ENCODE results near the gene IGSF21. TPM values are rescaled to one million over a fixed set of nuclear protein-coding genes. Genes with fewer than 3 reads are reported as not detected.

IGSF21 gene
- total RNA-seq, 1 donor from 2014 or later: 0.10 TPM

- no peak for DNase-seq
These were observed 122.0 kb downstream of the IGSF21 start for GRCh38 chr1:18229625-18230024.

GRCh38 chr1:18230321-18230720, 122.7 kb downstream of the IGSF21 start:
- DNase-seq: no peak

- no peak for DNase-seq
These were observed 123.2 kb downstream of the IGSF21 start for GRCh38 chr1:18230840-18231239.

- DNase-seq: no peak
These were observed 124.5 kb downstream of the IGSF21 start for GRCh38 chr1:18232052-18232451.

- DNase-seq: no peak
These were observed 125.7 kb downstream of the IGSF21 start for GRCh38 chr1:18233176-18233864.

GRCh38 chr1:18234790-18235242, 127.2 kb downstream of the IGSF21 start:
- no peak for DNase-seq

- no peak for DNase-seq
These were observed 129.8 kb downstream of the IGSF21 start for GRCh38 chr1:18237371-18237770.

- DNase-seq: no peak
These were observed 130.6 kb downstream of the IGSF21 start for GRCh38 chr1:18238190-18238589.

GRCh38 chr1:18239671-18240070, 132.1 kb downstream of the IGSF21 start:
- no peak for DNase-seq

- no peak for DNase-seq
These were observed 133.3 kb downstream of the IGSF21 start for GRCh38 chr1:18240906-18241305.

- DNase-seq: no peak
These were observed 134.3 kb downstream of the IGSF21 start for GRCh38 chr1:18241891-18242290.

GRCh38 chr1:18243503-18244175, 136.0 kb downstream of the IGSF21 start:
- DNase-seq: no peak

- no peak for DNase-seq
These were observed 137.2 kb downstream of the IGSF21 start for GRCh38 chr1:18244762-18245161.

- DNase-seq: no peak
These were observed 138.0 kb downstream of the IGSF21 start for GRCh38 chr1:18245647-18246046.

- no peak for DNase-seq
These were observed 138.9 kb downstream of the IGSF21 start for GRCh38 chr1:18246543-18246942.

- DNase-seq: no peak
These were observed 139.6 kb downstream of the IGSF21 start for GRCh38 chr1:18247151-18247550.

GRCh38 chr1:18249631-18250030, 142.0 kb downstream of the IGSF21 start:
- DNase-seq: no peak

GRCh38 chr1:18253093-18253492, 145.5 kb downstream of the IGSF21 start:
- no peak for DNase-seq

- DNase-seq: no peak
These were observed 149.0 kb downstream of the IGSF21 start for GRCh38 chr1:18256282-18257235.

- DNase-seq: no peak
These were observed 150.2 kb downstream of the IGSF21 start for GRCh38 chr1:18257778-18258177.

GRCh38 chr1:18261891-18262290, 154.3 kb downstream of the IGSF21 start:
- no peak for DNase-seq

- no peak for DNase-seq
These were observed 155.1 kb downstream of the IGSF21 start for GRCh38 chr1:18262726-18263125.
